A549 (cell line): ENCODE results near the gene CAMTA1. TPM values are rescaled to one million over a fixed set of nuclear protein-coding genes. Genes with fewer than 3 reads are reported as not detected.

ENCODE experiments used
- ATAC-seq, 2 experiments: fragments of 200-7000 bp in 1 of 2; fragments of >200 bp in 1 of 2; cut with Nextera tagmentation in 1 of 2; cut with Tn5 transposase in 1 of 2; 3 replicates each; pipeline versions ENCODE4 v1.8.0 to v1.9.1; 2018 to 2020; ENCODE audit warnings: mild to moderate bottlenecking in 1 of 2, moderate library complexity in 1 of 2
- CTCF ChIA-PET: fragments of 300-600 bp; sonication (Branson Sonifier 250); formaldehyde crosslinking; extraction: SDS; loops from one replicate; lab custom pipeline; 2021; ENCODE audit warnings: antibody characterized with exemption, inconsistent platforms; lab: Yijun Ruan, JAX
- POLR2A ChIA-PET: fragments of 350-600 bp; formaldehyde crosslinking; extraction: SDS; loops from one replicate; lab custom pipeline; 2021; ENCODE audit warnings: antibody characterized with exemption, inconsistent platforms; lab: Yijun Ruan, JAX
- DNase-seq, 2 experiments: peaks; one replicate each; pipeline versions ENCODE4 v3.0.0 to v3.0.0-alpha.2; 2011 to 2016; ENCODE audit warnings: low read depth in 1 of 2, low spot score in 1 of 2
- FAIRE-seq: peaks from 2 replicates; lab custom pipeline; 2011; peaks lifted over from hg19 to GRCh38; lab: Jason Lieb, UNC
- H3K27ac ChIP-seq, 2 experiments: fragments of >200 bp; sonication (Bioruptor Twin); formaldehyde crosslinking; 3 replicates each; pipeline ENCODE4 v1.5.1; 2016 to 2017
- H3K4me1 ChIP-seq: fragments of >200 bp; sonication (Bioruptor Twin); formaldehyde crosslinking; 3 replicates; pipeline ENCODE4 v1.6.1; 2016
- H3K4me2 ChIP-seq: fragments of >200 bp; sonication (Bioruptor Twin); formaldehyde crosslinking; 3 replicates; pipeline ENCODE4 v1.6.1; 2016
- H3K4me3 ChIP-seq: fragments of >200 bp; sonication (Bioruptor Twin); formaldehyde crosslinking; 3 replicates; pipeline ENCODE4 v1.5.1; 2016
- H3K9me3 ChIP-seq: fragments of >200 bp; sonication (Bioruptor Twin); formaldehyde crosslinking; 3 replicates; pipeline ENCODE4 v1.6.1; 2016
- BHLHE40 ChIP-seq: IDR thresholded peaks from 2 replicates; pipeline ENCODE4 v1.6.1; 2012; ENCODE audit warnings: low read depth, low read length, inconsistent platforms
- CBX8 ChIP-seq: fragments of 200-600 bp; sonication (generic); IDR thresholded peaks from 2 replicates; pipeline ENCODE4 v1.6.1; 2016
- CEBPB ChIP-seq, 2 experiments: fragments of >200 bp in 1 of 2; sonication (Bioruptor Twin) in 1 of 2; formaldehyde crosslinking in 1 of 2; IDR thresholded peaks; 2 replicates each; pipeline ENCODE4 v1.6.1; 2012 to 2016
- CHD4 ChIP-seq: fragments of 200-600 bp; sonication (generic); IDR thresholded peaks from 2 replicates; pipeline ENCODE4 v1.6.1; 2016; ENCODE audit warnings: antibody characterized with exemption, mild to moderate bottlenecking, borderline replicate concordance
- EP300 ChIP-seq, 2 experiments: fragments of >200 bp; sonication (Bioruptor Twin); formaldehyde crosslinking; IDR thresholded peaks; 2 replicates in 1 of 2; 3 replicates in 1 of 2; pipeline ENCODE4 v1.6.1; 2016 to 2017
- ESRRA ChIP-seq: fragments of 150-350 bp; IDR thresholded peaks from 2 replicates; pipeline ENCODE4 v1.6.1; 2014; ENCODE audit warnings: mild to moderate bottlenecking, low read length, borderline replicate concordance
- FOSB ChIP-seq: fragments of 250-450 bp; sonication (Bioruptor Pico); IDR thresholded peaks from 2 replicates; pipeline ENCODE4 v1.5.0; 2020; ENCODE audit warnings: mild to moderate bottlenecking, moderate library complexity
- FOSL2 ChIP-seq, 2 experiments: fragments of 450-650 bp in 1 of 2; fragments of >200 bp in 1 of 2; sonication (Bioruptor Twin) in 1 of 2; formaldehyde crosslinking; IDR thresholded peaks; 2 replicates each; pipeline versions ENCODE4 v1.5.0 to v1.6.1; 2016 to 2020; ENCODE audit warnings: mild to moderate bottlenecking in 1 of 2, moderate library complexity in 1 of 2
- HDAC2 ChIP-seq: fragments of 200-600 bp; sonication (generic); IDR thresholded peaks from 2 replicates; pipeline ENCODE4 v1.6.1; 2016
- HOXA7 ChIP-seq: fragments of 250-450 bp; sonication (Bioruptor Pico); IDR thresholded peaks from 2 replicates; pipeline ENCODE4 v1.5.0; 2020; ENCODE audit warnings: mild to moderate bottlenecking, moderate library complexity
- HOXB13 ChIP-seq: fragments of 250-450 bp; sonication (Bioruptor Pico); IDR thresholded peaks from 2 replicates; pipeline ENCODE4 v1.5.0; 2020; ENCODE audit warnings: low read depth, mild to moderate bottlenecking, moderate library complexity
- JUN ChIP-seq, 2 experiments: fragments of >200 bp; sonication (Bioruptor Twin); formaldehyde crosslinking; IDR thresholded peaks; 2 replicates in 1 of 2; 3 replicates in 1 of 2; pipeline ENCODE4 v1.6.1; 2016 to 2017
- JUNB ChIP-seq: fragments of >200 bp; sonication (Bioruptor Twin); formaldehyde crosslinking; IDR thresholded peaks from 2 replicates; pipeline ENCODE4 v1.6.1; 2016
- KDM1A ChIP-seq: fragments of 200-600 bp; sonication (generic); IDR thresholded peaks from 2 replicates; pipeline ENCODE4 v1.6.1; 2016; ENCODE audit warnings: low read depth, mild to moderate bottlenecking
- MAFK ChIP-seq: fragments of 450-650 bp; IDR thresholded peaks from 2 replicates; pipeline ENCODE4 v1.6.1; 2014; ENCODE audit not compliant: partially characterized antibody
- MYC ChIP-seq: IDR thresholded peaks from 2 replicates; pipeline ENCODE4 v1.6.1; 2012; ENCODE audit warnings: mild to moderate bottlenecking, inconsistent platforms, low read length, improper control_type of control experiment, borderline replicate concordance
- NPAS2 ChIP-seq: fragments of 250-450 bp; sonication (Bioruptor Pico); IDR thresholded peaks from 2 replicates; pipeline ENCODE4 v1.8.0; 2022; ENCODE audit warnings: mild to moderate bottlenecking, moderate library complexity, borderline replicate concordance
- NR3C1 ChIP-seq: fragments of >200 bp; sonication (Bioruptor Twin); formaldehyde crosslinking; IDR thresholded peaks from 3 replicates; pipeline ENCODE4 v1.6.1; 2017
- POLR2AphosphoS2 ChIP-seq: conservative IDR thresholded peaks from 2 replicates; pipeline ENCODE4 v1.6.1; 2012; ENCODE audit warnings: low read length, improper control_type of control experiment, inconsistent platforms
- RARB ChIP-seq: fragments of 250-450 bp; sonication (Bioruptor Pico); IDR thresholded peaks from 2 replicates; pipeline ENCODE4 v1.8.0; 2021; ENCODE audit warnings: mild to moderate bottlenecking, moderate library complexity
- RCOR1 ChIP-seq: fragments of 150-350 bp; IDR thresholded peaks from 2 replicates; pipeline ENCODE4 v1.6.1; 2014; ENCODE audit warnings: antibody characterized with exemption, low read length, low read depth
- SREBF2 ChIP-seq: fragments of 450-650 bp; IDR thresholded peaks from 2 replicates; pipeline ENCODE4 v1.6.1; 2014; ENCODE audit warnings: mild to moderate bottlenecking, moderate library complexity
- TFCP2L1 ChIP-seq: fragments of 250-450 bp; sonication (Bioruptor Pico); IDR thresholded peaks from 2 replicates; pipeline ENCODE4 v1.5.0; 2021; ENCODE audit warnings: mild to moderate bottlenecking
- TP53 ChIP-seq: fragments of 250-450 bp; sonication (Bioruptor Pico); IDR thresholded peaks from 2 replicates; pipeline ENCODE4 v1.5.0; 2021; ENCODE audit warnings: mild to moderate bottlenecking, moderate library complexity
- ZFP36 ChIP-seq: fragments of 450-650 bp; IDR thresholded peaks from 2 replicates; pipeline ENCODE4 v1.6.1; 2014; ENCODE audit warnings: borderline replicate concordance; ENCODE audit not compliant: partially characterized antibody
- ZNF302 ChIP-seq: fragments of 250-450 bp; sonication (Bioruptor Pico); IDR thresholded peaks from 2 replicates; pipeline ENCODE4 v1.9.0; 2021; ENCODE audit warnings: inconsistent platforms, mild to moderate bottlenecking, moderate library complexity
- WGBS: methylation state at CpG from one replicate; pipeline ENCODE4 v1.1.6; 2017; ENCODE audit errors: missing lambda C conversion rate; 5-methylcytosine and 5-hydroxymethylcytosine counted together
- polyA plus RNA-seq, 4 experiments: library from polyadenylated mRNA; depleted of rRNA in 3 of 4; stranded (reverse); fragments of >200 nt; fragmentation: RNase III in 1 of 4; extraction: RNeasy Plus Mini Kit Qiagen cat#74134 plus additional on column Dnase treatment in 1 of 4; gene quantifications; 2 replicates in 3 of 4; 3 replicates in 1 of 4; pipeline ENCODE4 v1.2.3, GENCODE V29; 2011 to 2017
- TF ChIP-seq, protein P1 (sequence below): fragments of >200 bp; sonication (Bioruptor Twin); formaldehyde crosslinking; IDR thresholded peaks from 3 replicates; pipeline ENCODE4 v1.6.1; 2016
- TF ChIP-seq, protein P2 (sequence below): fragments of >200 bp; sonication (Bioruptor Twin); formaldehyde crosslinking; IDR thresholded peaks from 3 replicates; pipeline ENCODE4 v1.5.1; 2016
- TF ChIP-seq, protein P3 (sequence below): fragments of 250-450 bp; sonication (Bioruptor Pico); IDR thresholded peaks from 2 replicates; pipeline ENCODE4 v1.5.0; 2021; ENCODE audit warnings: mild to moderate bottlenecking, moderate library complexity, borderline replicate concordance
- TF ChIP-seq, protein P4 (sequence below): fragments of 250-450 bp; sonication (Bioruptor Pico); IDR thresholded peaks from 2 replicates; pipeline ENCODE4 v1.5.0; 2020; ENCODE audit warnings: low read depth, mild to moderate bottlenecking, moderate library complexity
- TF ChIP-seq, protein P5 (sequence below): IDR thresholded peaks from 2 replicates; pipeline ENCODE4 v1.6.1; 2012

CAMTA1 gene
- polyA plus RNA-seq, 2 of the 4 experiments (the other 2 are of a cell fraction): 58.8 to 75.0 TPM

DNA sequence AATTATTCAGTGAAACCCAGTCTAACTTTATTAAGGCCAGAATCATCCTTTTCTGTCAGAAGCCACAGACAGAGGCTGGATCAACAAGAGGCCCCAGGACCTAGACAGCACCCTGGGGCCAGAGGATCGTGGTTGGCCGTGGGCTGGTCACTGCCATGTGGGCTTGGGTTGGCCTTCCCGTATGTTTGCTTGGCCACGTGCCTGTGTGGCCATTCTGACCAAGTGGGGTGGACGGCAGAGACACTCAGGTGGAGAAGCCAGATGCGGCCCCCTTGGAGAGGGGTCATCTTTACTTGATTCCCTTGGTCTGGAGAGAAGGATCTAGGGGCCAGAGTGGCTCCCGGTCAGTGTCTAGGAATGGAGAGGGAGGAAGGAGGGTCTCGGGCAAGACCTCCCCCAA is 327.9 kb downstream of the CAMTA1 start:
- Histone ChIP-seq H3K4me3 (no peak overlapping the region), H3K4me1 (peaks cover 15% of the 10 kb centered on the region), H3K4me2 (no peak overlapping the region), H3K27ac (no peak overlapping the region), H3K9me3 (no peaks in the 10 kb centered on the region)
- FAIRE-seq (no peak), ATAC-seq (no peak), DNase-seq (no peak)
- TF ChIP-seq HDAC2 (no peak), CEBPB (IDR thresholded peaks at IDR 0.05) (no peak), EP300 (IDR thresholded peaks at IDR 0.05) (no peak), NPAS2 (no peak), ESRRA (no peak), JUN (IDR thresholded peaks at IDR 0.05) (no peak), RCOR1 (no peak), ZFP36 (no peak), FOSB (CRISPR knock-in tag) (no peak), FOSL2 (IDR thresholded peaks at IDR 0.05) (no peak), FOSL2 (CRISPR knock-in tag; IDR thresholded peaks at IDR 0.05) (no peak), TFCP2L1 (CRISPR knock-in tag) (no peak), MYC (no peak)
- TF ChIP-seq, protein P1, sequence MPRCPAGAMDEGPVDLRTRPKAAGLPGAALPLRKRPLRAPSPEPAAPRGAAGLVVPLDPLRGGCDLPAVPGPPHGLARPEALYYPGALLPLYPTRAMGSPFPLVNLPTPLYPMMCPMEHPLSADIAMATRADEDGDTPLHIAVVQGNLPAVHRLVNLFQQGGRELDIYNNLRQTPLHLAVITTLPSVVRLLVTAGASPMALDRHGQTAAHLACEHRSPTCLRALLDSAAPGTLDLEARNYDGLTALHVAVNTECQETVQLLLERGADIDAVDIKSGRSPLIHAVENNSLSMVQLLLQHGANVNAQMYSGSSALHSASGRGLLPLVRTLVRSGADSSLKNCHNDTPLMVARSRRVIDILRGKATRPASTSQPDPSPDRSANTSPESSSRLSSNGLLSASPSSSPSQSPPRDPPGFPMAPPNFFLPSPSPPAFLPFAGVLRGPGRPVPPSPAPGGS: no peak
- POLR2A ChIA-PET: no interaction called here
- CTCF ChIA-PET: no interaction called here
- 70% methylated on average over 5 of the region's 8 CpGs for WGBS

DNA sequence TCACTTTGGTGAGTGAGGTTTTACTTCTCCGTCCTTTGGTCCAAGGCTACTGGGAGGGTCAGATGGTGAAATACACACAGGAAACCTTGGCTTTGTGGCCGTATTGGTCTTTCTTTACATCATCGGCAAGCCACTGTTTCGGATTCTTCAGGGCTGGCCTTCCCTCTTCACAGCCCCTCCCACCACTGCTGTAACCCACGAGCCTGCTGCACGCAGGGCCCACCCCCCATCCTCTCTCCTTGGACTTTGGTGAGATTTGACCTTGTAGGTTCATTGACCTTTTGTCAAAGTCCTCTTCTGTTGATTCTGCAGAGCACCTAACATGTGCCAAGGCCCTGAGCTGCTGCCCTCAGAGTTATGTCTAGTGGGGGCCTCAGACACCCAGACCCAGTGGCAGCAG is 328.6 kb downstream of the CAMTA1 start:
- Histone ChIP-seq H3K4me3 (no peak overlapping the region), H3K4me1 (peaks cover 18% of the 10 kb centered on the region), H3K27ac (no peak overlapping the region), H3K4me2 (no peak overlapping the region)
- ATAC-seq: no peak
- TF ChIP-seq ZNF302 (CRISPR knock-in tag) (no peak), MYC (no peak), MAFK (no peak), CBX8 (no peak), JUNB (no peak), HDAC2 (no peak), TP53 (CRISPR knock-in tag) (no peak), HOXA7 (CRISPR knock-in tag) (no peak), NR3C1 (no peak), ZFP36 (no peak), RARB (no peak)
- TF ChIP-seq, all 56 proteins: peak for 0
- H3K9me3 ChIP-seq: no peaks in the 10 kb centered on the region
- no peak for DNase-seq
- WGBS: 87% methylated on average over 6 of the region's 6 CpGs
- ChIA-PET POLR2A (no interaction called here), CTCF (no interaction called here)
- FAIRE-seq: no peak

DNA sequence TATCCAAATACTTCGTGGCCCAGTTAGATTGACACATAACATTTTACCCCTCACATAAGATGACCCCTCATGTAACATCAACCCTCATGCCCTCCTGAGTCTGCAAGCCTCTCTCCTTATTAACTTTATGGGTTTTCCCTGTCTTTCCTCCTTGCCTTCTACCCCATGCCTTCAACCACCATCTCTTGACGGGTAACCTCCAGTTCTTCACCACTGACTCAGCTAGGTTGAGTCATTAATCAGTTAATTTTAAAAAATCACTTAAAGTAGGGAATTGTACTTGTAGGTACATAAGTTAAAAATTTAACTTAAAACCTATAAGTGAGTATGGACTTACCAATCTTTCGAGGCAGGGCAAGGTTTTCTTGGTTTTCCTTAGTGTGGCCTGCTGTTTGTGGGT is 330.7 kb downstream of the CAMTA1 start:
- 56% methylated on average over 3 of the region's 3 CpGs for WGBS
- no peak overlapping the region for H3K4me2 ChIP-seq
- H3K9me3 ChIP-seq: no peaks in the 10 kb centered on the region
- peaks cover 11% of the 10 kb centered on the region for H3K4me1 ChIP-seq
- no peak overlapping the region for H3K27ac ChIP-seq
- DNase-seq (no peak), FAIRE-seq (no peak), ATAC-seq (no peak)
- ChIA-PET POLR2A (no interaction called here), CTCF (no interaction called here)
- H3K4me3 ChIP-seq: no peak overlapping the region
- TF ChIP-seq SREBF2 (no peak), HOXB13 (CRISPR knock-in tag) (no peak), KDM1A (no peak), CHD4 (no peak), POLR2AphosphoS2 (no peak), JUN (IDR thresholded peaks at IDR 0.05) (no peak), CBX8 (no peak), RCOR1 (no peak), BHLHE40 (no peak)
- TF ChIP-seq, protein P2, sequence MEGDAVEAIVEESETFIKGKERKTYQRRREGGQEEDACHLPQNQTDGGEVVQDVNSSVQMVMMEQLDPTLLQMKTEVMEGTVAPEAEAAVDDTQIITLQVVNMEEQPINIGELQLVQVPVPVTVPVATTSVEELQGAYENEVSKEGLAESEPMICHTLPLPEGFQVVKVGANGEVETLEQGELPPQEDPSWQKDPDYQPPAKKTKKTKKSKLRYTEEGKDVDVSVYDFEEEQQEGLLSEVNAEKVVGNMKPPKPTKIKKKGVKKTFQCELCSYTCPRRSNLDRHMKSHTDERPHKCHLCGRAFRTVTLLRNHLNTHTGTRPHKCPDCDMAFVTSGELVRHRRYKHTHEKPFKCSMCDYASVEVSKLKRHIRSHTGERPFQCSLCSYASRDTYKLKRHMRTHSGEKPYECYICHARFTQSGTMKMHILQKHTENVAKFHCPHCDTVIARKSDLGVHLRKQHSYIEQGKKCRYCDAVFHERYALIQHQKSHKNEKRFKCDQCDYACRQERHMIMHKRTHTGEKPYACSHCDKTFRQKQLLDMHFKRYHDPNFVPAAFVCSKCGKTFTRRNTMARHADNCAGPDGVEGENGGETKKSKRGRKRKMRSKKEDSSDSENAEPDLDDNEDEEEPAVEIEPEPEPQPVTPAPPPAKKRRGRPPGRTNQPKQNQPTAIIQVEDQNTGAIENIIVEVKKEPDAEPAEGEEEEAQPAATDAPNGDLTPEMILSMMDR: no peak
- TF ChIP-seq, protein P3, sequence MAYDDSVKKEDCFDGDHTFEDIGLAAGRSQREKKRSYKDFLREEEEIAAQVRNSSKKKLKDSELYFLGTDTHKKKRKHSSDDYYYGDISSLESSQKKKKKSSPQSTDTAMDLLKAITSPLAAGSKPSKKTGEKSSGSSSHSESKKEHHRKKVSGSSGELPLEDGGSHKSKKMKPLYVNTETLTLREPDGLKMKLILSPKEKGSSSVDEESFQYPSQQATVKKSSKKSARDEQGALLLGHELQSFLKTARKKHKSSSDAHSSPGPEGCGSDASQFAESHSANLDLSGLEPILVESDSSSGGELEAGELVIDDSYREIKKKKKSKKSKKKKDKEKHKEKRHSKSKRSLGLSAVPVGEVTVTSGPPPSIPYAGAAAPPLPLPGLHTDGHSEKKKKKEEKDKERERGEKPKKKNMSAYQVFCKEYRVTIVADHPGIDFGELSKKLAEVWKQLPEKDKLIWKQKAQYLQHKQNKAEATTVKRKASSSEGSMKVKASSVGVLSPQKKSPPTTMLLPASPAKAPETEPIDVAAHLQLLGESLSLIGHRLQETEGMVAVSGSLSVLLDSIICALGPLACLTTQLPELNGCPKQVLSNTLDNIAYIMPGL (CRISPR knock-in tag): no peak
- TF ChIP-seq, protein P4, sequence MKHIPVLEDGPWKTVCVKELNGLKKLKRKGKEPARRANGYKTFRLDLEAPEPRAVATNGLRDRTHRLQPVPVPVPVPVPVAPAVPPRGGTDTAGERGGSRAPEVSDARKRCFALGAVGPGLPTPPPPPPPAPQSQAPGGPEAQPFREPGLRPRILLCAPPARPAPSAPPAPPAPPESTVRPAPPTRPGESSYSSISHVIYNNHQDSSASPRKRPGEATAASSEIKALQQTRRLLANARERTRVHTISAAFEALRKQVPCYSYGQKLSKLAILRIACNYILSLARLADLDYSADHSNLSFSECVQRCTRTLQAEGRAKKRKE (CRISPR knock-in tag): no peak
- TF ChIP-seq, protein P5, sequence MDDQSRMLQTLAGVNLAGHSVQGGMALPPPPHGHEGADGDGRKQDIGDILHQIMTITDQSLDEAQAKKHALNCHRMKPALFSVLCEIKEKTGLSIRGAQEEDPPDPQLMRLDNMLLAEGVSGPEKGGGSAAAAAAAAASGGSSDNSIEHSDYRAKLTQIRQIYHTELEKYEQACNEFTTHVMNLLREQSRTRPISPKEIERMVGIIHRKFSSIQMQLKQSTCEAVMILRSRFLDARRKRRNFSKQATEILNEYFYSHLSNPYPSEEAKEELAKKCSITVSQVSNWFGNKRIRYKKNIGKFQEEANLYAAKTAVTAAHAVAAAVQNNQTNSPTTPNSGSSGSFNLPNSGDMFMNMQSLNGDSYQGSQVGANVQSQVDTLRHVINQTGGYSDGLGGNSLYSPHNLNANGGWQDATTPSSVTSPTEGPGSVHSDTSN: no peak
